Measurements from ENCODE around the gene FOXC2.

- no peak for TF ChIP-seq CTCF (IDR thresholded peaks at IDR 0.05; ENCODE audit: low read length)
- TF ChIP-seq EZH2phosphoT487 (IDR thresholded peaks at IDR 0.05; ENCODE audit: low read length), result no peak
Observed at GRCh38 chr16:86601356-86601755, 34.7 kb downstream of the FOXC2 start.
